ENCODE measurements around the gene TECR.
A peak's percentile ranks its signal among the peaks of the same experiment; 100 is the strongest.

TECR gene

DNA sequence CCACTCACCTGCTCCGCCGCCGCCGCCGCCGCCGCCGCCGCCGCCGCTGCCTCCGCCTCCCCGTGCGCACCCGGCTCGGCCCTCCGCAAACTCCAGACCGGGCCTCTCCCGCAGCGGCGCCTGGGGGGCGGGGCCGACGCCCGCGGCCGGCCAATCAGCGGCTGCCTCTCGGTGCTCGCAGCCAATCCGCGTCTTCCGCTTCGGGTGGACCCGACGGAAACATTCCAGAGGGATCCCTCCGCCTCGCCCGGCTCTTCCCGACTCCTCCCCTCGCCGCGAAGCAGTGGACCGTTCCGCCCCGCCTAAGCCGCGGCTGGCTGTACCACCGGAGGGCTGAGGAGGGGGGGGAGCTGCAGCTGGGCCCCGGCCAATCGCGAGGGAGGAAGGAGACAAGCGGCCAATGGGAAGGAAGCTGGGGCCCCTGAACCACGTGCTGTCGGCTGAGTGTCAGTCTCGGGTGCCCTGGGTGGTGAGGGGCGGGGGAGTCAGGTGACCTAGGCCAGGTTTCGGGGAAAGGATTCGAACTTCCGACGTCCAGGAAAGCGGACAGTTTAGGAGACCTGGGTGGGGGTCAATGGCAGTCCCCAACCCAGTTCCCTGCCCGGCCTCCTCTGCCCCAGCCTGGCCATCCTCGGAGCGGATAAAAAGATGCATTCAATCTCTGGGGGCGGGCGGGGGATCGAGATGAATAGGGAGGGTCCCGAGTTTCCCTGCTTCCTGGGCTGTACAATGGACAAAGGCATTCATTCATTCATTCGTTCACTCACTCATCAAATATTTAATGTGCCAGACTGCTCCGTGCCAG, 33.2 kb upstream of the TECR start, which contains the start of gene GIPC1:
GIPC1 (minus strand) TSS at position 99 of the 805 bp plus-strand sequence. CDS start 13,151 bp downstream, outside the sequence.
- H3K4me2 ChIP-seq (ENCODE audit: low read depth, low read length, poor library complexity, severe bottlenecking) = peak within 1 kb of the TSS; percentile 57
- H3K9ac ChIP-seq (ENCODE audit: low read length) = peak within 1 kb of the TSS; percentile 40
- H3K27ac ChIP-seq (ENCODE audit: low read depth, low read length) = no peak within 1 kb of the TSS
- no peak for TF ChIP-seq EZH2phosphoT487 (conservative IDR thresholded peaks at IDR 0.05; ENCODE audit: low read length)
- TF ChIP-seq, protein P1, sequence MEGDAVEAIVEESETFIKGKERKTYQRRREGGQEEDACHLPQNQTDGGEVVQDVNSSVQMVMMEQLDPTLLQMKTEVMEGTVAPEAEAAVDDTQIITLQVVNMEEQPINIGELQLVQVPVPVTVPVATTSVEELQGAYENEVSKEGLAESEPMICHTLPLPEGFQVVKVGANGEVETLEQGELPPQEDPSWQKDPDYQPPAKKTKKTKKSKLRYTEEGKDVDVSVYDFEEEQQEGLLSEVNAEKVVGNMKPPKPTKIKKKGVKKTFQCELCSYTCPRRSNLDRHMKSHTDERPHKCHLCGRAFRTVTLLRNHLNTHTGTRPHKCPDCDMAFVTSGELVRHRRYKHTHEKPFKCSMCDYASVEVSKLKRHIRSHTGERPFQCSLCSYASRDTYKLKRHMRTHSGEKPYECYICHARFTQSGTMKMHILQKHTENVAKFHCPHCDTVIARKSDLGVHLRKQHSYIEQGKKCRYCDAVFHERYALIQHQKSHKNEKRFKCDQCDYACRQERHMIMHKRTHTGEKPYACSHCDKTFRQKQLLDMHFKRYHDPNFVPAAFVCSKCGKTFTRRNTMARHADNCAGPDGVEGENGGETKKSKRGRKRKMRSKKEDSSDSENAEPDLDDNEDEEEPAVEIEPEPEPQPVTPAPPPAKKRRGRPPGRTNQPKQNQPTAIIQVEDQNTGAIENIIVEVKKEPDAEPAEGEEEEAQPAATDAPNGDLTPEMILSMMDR (IDR thresholded peaks at IDR 0.05; ENCODE audit: insufficient read depth, low read length, poor library complexity, severe bottlenecking) = no peak
- peak within 1 kb of the TSS; percentile 91 for H2AFZ ChIP-seq (ENCODE audit: low read depth, low read length, severe bottlenecking)
- H3K9me3 ChIP-seq (ENCODE audit: insufficient read depth, low read length) = no peaks in the 10 kb centered on the region
- no peaks in the 10 kb centered on the region for H3F3A ChIP-seq (ENCODE audit: insufficient read depth)
- no peaks in the 10 kb centered on the region for H3K27me3 ChIP-seq (ENCODE audit: low read length)
- no peaks in the 10 kb centered on the region for H3K36me3 ChIP-seq (ENCODE audit: low read length)
- no peaks in the 10 kb centered on the region for H3K79me2 ChIP-seq (ENCODE audit: insufficient read depth, low read length)
- no peaks in the 10 kb centered on the region for H3K9me2 ChIP-seq (replicated peaks; ENCODE audit: insufficient read depth, low read length)
- H3K4me3 ChIP-seq (ENCODE audit: insufficient read depth, low read length, poor library complexity, severe bottlenecking) = peak within 1 kb of the TSS; percentile 55
- no peaks in the 10 kb centered on the region for H4K20me1 ChIP-seq (ENCODE audit: low read depth, low read length)

DNA sequence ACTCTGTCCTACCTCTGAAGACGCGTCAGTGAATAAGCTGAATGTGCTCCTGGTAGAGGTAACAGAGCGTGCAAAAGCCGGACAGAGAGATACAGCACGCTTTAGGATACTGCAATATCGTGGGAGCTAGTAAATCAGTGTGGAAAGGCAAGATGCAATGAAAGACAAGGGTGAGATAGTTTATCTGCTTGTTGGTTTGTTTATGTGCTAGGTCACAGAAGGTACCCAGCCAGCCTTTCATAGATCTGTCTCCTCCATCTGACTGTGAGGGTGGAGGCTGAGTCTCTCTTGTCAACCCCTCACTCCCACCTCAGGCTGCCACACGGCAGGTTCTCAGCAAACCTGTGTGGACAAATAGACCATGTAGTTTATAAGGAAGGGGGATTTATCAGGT, 32.6 kb upstream of the TECR start:
- no peaks in the 10 kb centered on the region for H3K9me3 ChIP-seq (ENCODE audit: insufficient read depth, low read length)
- H3K4me3 ChIP-seq (ENCODE audit: insufficient read depth, low read length, poor library complexity, severe bottlenecking) = peak overlapping the region; percentile 55
- H3K79me2 ChIP-seq (ENCODE audit: insufficient read depth, low read length) = no peaks in the 10 kb centered on the region
- TF ChIP-seq, protein P1 (IDR thresholded peaks at IDR 0.05; ENCODE audit: insufficient read depth, low read length, poor library complexity, severe bottlenecking) = no peak
- TF ChIP-seq EZH2phosphoT487 (conservative IDR thresholded peaks at IDR 0.05; ENCODE audit: low read length) = no peak
- H2AFZ ChIP-seq (ENCODE audit: low read depth, low read length, severe bottlenecking) = no peak overlapping the region
- H3K27me3 ChIP-seq (ENCODE audit: low read length) = no peaks in the 10 kb centered on the region
- H3K27ac ChIP-seq (ENCODE audit: low read depth, low read length) = no peak overlapping the region
- no peaks in the 10 kb centered on the region for H3K9me2 ChIP-seq (replicated peaks; ENCODE audit: insufficient read depth, low read length)
- peak overlapping the region; percentile 57 for H3K4me2 ChIP-seq (ENCODE audit: low read depth, low read length, poor library complexity, severe bottlenecking)
- H3K9ac ChIP-seq (ENCODE audit: low read length) = no peak overlapping the region
- no peaks in the 10 kb centered on the region for H4K20me1 ChIP-seq (ENCODE audit: low read depth, low read length)
- H3K36me3 ChIP-seq (ENCODE audit: low read length) = no peaks in the 10 kb centered on the region
- H3F3A ChIP-seq (ENCODE audit: insufficient read depth) = no peaks in the 10 kb centered on the region

DNA sequence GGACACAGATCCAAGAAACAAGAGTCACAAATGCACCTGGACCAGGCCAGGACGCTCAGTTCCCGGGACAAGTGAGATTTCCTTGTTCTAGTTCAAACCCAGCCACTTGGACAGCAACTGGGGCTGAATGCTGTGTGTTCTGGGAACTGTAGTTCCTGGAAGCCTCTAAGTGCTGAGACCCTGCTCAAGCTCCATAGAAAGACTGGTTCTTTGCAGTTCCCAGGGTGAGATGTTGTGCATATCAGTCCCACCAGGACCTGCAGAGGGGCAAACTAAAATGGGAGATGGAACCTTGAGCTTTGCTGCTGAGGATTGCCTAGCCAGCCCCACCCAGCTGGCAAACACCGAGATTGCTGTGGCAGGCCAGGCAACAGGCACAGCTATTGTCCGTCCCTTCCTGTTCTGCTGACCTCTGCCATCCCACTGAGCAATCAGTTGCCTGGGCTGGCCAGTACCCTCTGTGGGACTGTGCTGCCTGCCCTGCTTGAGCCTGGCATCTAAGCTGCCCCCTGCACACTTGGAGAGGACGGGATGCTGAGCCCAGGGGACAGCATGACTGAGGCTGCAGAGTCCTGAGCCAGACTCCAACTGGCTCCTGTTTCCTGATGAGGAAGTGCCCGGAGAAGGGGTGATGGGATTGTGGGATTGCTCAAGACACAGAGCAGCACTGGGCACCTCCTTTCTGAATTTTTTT, 32.0 kb upstream of the TECR start:
- no peaks in the 10 kb centered on the region for H3K36me3 ChIP-seq (ENCODE audit: low read length)
- no peaks in the 10 kb centered on the region for H4K20me1 ChIP-seq (ENCODE audit: low read depth, low read length)
- no peak overlapping the region for H3K4me3 ChIP-seq (ENCODE audit: insufficient read depth, low read length, poor library complexity, severe bottlenecking)
- H3K9me3 ChIP-seq (ENCODE audit: insufficient read depth, low read length) = no peaks in the 10 kb centered on the region
- H2AFZ ChIP-seq (ENCODE audit: low read depth, low read length, severe bottlenecking) = no peak overlapping the region
- no peaks in the 10 kb centered on the region for H3F3A ChIP-seq (ENCODE audit: insufficient read depth)
- H3K27ac ChIP-seq (ENCODE audit: low read depth, low read length) = no peak overlapping the region
- no peak overlapping the region for H3K9ac ChIP-seq (ENCODE audit: low read length)
- H3K9me2 ChIP-seq (replicated peaks; ENCODE audit: insufficient read depth, low read length) = no peaks in the 10 kb centered on the region
- H3K27me3 ChIP-seq (ENCODE audit: low read length) = no peaks in the 10 kb centered on the region
- no peaks in the 10 kb centered on the region for H3K79me2 ChIP-seq (ENCODE audit: insufficient read depth, low read length)
- H3K4me2 ChIP-seq (ENCODE audit: low read depth, low read length, poor library complexity, severe bottlenecking) = no peak overlapping the region
- TF ChIP-seq, protein P1 (IDR thresholded peaks at IDR 0.05; ENCODE audit: insufficient read depth, low read length, poor library complexity, severe bottlenecking) = no peak
- no peak for TF ChIP-seq EZH2phosphoT487 (conservative IDR thresholded peaks at IDR 0.05; ENCODE audit: low read length)
